ENCODE data around the gene ATP6V0A4.

DNA sequence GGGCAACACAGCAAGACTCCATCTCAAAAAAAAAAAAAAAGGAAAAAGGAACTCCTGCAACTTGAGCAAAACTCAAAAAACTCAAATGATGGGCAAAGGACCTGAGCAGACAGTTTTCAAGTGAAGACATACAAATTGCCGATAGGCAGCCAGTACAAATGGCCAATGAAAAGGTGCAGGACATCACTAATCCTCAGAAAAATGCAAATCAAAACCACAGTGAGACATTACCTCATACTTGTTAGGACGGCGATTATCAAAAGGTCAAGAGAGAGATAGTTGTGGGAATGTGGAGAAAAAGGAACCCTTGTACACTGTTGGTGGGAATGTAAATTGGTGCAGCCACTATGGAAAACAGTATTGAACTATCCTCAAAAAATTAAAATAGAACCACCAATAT, 113.7 kb downstream of the ATP6V0A4 start:
- no peak for TF ChIP-seq POLR2A (IDR thresholded peaks at IDR 0.05)
- TF ChIP-seq, protein P1, sequence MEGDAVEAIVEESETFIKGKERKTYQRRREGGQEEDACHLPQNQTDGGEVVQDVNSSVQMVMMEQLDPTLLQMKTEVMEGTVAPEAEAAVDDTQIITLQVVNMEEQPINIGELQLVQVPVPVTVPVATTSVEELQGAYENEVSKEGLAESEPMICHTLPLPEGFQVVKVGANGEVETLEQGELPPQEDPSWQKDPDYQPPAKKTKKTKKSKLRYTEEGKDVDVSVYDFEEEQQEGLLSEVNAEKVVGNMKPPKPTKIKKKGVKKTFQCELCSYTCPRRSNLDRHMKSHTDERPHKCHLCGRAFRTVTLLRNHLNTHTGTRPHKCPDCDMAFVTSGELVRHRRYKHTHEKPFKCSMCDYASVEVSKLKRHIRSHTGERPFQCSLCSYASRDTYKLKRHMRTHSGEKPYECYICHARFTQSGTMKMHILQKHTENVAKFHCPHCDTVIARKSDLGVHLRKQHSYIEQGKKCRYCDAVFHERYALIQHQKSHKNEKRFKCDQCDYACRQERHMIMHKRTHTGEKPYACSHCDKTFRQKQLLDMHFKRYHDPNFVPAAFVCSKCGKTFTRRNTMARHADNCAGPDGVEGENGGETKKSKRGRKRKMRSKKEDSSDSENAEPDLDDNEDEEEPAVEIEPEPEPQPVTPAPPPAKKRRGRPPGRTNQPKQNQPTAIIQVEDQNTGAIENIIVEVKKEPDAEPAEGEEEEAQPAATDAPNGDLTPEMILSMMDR (IDR thresholded peaks at IDR 0.05), result no peak
